NCI-H2171 treated with DMSO at 0.1 percent for 48 hours (cell line): ENCODE data around the gene EVPLL.
"Not testable (repeated sequence)": the region's sequence is repeated elsewhere in the genome, so short reads cannot be mapped to it uniquely, and the experiment has no call there.

Experiments
- DNase-seq: peaks from one replicate; lab custom pipeline; 2025; lab: John Stamatoyannopoulos, UW

Gene EVPLL

DNA sequence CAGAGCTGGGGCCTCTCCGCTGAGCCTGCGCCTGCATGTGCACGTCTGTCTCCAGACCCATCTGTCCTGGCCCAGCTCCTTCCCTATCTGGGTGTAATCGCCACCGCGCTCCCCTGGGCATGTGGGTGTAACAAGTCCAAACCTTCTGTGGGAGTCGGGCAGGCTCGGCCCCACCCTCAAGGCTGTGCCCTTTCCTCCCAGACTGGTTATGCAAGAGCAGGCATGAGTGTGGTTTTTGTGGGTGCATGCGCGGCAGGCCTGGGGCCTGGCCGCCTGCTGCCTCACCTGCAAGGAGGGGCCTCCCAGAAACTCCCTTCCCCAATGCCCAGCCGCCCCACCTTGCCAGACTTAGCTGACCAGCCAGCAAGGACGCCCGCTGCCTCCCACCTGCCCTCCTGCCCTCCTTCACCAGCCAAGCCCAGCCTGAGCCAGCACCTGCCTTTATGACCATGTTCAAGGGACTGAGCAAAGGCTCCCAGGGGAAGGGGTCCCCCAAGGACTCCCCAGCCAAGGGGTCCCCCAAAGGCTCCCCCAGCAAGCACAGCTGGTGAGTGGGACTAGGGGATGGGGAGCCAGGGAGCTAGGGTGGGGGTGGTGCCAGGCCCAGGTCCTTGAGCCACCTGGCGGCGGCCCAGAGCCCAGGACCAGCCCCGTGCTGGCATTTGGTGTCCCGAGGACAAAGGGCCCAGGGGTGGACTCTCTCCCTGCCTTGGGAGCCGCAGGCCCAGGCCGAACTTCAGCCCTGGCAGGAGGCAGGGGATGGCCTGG is at the start of gene EVPLL:
Gene EVPLL, plus strand, starts transcription at position 342 of the 768 bp plus-strand sequence. CDS start 3,160 bp downstream, outside the sequence.
- peak; percentile 90 for DNase-seq

- DNase-seq = no peak
Measured at GRCh38 chr17:18328643-18329204, 48.9 kb upstream of the EVPLL start.

DNA sequence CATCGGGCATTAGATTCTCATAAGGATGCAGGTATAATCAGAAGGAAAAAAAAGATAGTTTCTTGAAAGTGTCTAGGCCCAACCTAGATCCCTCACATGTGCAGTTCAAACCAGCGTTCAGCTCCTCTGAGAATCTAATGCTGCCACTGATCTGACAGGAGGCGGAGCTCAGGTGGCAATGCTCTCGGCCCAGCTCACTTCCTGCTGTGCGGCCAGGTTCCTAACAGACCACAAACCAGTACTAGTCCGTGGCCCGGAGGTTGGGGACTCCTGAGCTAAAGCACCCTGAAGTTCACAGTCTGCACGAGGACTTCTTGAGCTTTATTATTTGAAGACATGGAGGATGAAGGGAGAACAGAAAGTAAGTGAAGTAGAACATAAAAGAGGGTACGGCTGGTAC is 45.7 kb upstream of the EVPLL start:
- no peak for DNase-seq

GRCh38 chr17:18332909-18333489 is 44.6 kb upstream of the EVPLL start:
- no peak for DNase-seq

DNA sequence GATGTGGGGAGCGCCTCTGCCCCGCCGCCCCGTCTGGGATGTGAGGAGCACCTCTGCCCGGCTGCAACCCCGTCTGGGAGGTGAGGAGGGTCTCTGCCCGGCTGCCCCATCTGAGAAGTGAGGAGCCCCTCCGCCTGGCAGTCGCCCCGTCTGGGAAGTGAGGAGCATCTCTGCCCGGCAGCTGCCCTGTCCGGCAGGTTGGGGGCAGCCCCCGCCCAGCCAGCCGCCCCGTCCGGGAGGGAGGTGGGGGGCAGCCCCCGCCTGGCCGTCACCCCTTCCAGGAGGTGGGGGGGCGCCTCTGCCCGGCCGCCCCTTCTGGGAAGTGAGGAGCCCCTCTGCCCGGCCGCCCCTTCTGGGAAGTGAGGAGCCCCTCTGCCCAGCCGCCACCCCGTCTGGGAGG is 39.4 kb upstream of the EVPLL start:
- not testable (repeated sequence) for DNase-seq

DNA sequence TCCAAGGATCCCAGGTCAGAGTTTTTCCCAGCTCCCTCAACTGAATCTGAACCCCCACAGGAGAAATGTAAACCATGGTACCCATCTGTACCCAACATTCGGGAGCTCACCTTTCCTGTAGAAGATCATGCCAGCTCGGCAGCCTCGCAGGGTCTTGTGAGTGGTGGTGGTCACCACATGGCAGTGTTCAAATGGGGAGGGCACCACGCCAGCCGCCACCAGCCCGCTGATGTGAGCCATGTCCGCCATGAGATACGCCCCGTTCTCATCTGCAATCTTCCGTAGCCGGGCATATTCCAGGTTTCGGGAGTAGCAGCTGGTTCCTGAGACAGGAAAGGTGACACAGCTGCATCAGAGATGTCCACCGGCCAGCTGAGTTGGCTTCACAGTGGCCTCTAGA is 37.6 kb upstream of the EVPLL start:
- no peak for DNase-seq

DNA sequence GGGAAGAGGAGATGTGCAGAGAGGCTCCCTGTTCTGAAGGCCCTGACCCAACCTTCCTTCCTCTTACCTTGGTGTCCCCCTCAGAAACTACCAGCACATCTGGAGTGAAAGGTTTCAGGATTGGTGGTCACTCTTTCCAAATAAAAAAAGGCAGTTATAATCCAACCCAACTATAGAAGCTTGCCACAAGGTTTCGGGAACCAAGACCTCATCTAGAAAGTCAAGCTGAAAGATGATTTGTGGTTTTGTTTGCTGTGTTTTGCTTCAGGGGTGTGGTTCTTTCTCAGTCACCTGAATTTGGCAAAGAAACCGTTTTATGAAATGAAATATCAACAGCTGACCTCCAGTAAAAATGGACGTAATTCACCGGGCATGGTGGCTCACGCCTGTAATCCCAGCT is 33.6 kb upstream of the EVPLL start:
- no peak for DNase-seq

DNA sequence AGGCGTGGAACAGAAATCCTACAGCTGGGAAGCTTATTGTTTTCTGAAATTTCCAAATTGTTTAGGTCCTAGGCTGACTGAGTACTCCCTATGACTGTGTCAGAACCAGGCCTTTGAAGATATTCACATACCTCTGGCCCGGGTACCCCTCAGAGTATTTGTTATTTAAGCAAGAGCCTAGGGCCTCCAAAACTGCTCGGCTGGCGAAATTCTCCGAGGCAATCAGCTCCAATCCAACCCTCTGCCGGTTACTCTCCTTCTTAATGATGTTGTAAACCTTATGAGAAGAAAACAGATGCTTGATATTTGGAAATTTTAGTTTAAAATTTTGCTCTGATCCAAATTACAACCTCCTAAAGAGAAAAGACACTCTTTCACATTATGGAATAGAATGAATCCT is 24.0 kb upstream of the EVPLL start:
- DNase-seq = no peak

GRCh38 chr17:18356624-18357023 is 21.0 kb upstream of the EVPLL start:
- DNase-seq = no peak

DNA sequence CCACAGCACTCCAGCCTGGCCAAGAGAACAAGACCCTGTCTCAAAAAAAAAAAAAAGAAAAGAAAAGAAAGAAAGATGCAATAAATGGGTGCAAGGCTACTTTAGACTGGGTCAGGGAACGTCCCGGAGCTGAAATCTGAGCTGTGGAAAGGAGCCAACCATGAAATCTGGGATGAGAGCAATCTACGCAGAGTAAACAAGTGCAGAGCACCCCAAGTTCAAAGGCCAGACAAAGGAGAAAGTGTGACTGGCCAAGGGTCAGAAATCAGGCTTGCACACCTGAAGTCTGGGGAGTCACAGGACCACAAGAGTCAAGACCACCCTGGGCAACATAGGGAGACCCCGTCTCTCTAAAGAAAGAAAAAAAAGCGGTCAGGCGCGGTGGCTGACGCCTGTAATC is 17.1 kb upstream of the EVPLL start:
- DNase-seq = no peak

GRCh38 chr17:18361837-18362697 is 15.5 kb upstream of the EVPLL start:
- DNase-seq = no peak

GRCh38 chr17:18362698-18363100 is 14.9 kb upstream of the EVPLL start:
- peak; percentile 29 for DNase-seq

GRCh38 chr17:18363101-18364049 is 14.2 kb upstream of the EVPLL start, which contains the start of gene SHMT1:
Gene SHMT1, minus strand, starts transcription at chr17:18363550. Its CDS starts 7,569 bp downstream, at chr17:18355981.
- DNase-seq = peak; percentile 89

- no peak for DNase-seq
Measured at GRCh38 chr17:18364166-18364565, 13.4 kb upstream of the EVPLL start.

GRCh38 chr17:18368946-18369345 is 8.6 kb upstream of the EVPLL start:
- DNase-seq = no peak

- no peak for DNase-seq
Measured at GRCh38 chr17:18370761-18371160, 6.8 kb upstream of the EVPLL start.

GRCh38 chr17:18371455-18371854 is 6.1 kb upstream of the EVPLL start:
- no peak for DNase-seq

- not testable (repeated sequence) for DNase-seq
Measured at GRCh38 chr17:18373181-18373580, 4.4 kb upstream of the EVPLL start.

- no peak for DNase-seq
Measured at GRCh38 chr17:18374216-18374615, 3.4 kb upstream of the EVPLL start.

- no peak for DNase-seq
Measured at GRCh38 chr17:18378205-18378505, 577 bp downstream of the EVPLL start.

DNA sequence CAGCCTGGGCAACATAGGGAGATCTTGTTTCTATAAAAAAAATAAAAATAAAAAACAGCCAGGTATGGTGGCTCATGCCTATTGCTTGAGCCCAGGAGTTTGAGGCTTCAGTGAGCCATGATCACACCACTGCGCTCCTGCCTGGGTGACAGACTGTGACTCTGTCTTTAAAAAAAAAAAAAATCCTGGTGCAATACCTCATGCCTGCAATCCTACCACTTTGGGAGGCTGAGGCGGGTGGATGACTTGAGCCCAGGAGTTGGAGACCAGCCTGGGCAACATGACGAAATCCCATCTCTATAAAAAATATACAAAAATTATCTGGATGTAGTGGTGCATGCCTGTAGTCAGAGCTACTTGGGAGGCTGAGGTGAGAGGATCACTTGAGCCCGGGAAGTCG is 1.0 kb downstream of the EVPLL start:
- DNase-seq = not testable (repeated sequence)
